Vagina (tissue), 2 donors: ENCODE results near the gene ASPM. TPM values are rescaled to one million over a fixed set of nuclear protein-coding genes. Genes with fewer than 3 reads are reported as not detected.
"Not testable (repeated sequence)": the region's sequence is repeated elsewhere in the genome, so short reads cannot be mapped to it uniquely, and the experiment has no call there.

ENCODE experiments used
- DNase-seq, 2 donors: peaks; one replicate each; pipeline ENCODE4 v3.0.0-alpha.2; 2017; ENCODE audit errors: extremely low spot score in 2 of 2
- H3K27ac ChIP-seq: fragments of 200-600 bp; sonication (generic); one replicate; pipeline ENCODE4 v1.5.1; 2019
- H3K27me3 ChIP-seq: fragments of 200-600 bp; sonication (generic); one replicate; pipeline ENCODE4 v1.5.1; 2019
- H3K36me3 ChIP-seq, 2 donors: fragments of 200-600 bp; sonication (generic); one replicate each; pipeline ENCODE4 v1.5.1; 2017 to 2019
- H3K4me1 ChIP-seq: fragments of 200-600 bp; sonication (generic); one replicate; pipeline ENCODE4 v1.5.1; 2019
- H3K4me3 ChIP-seq, 2 donors: fragments of 200-600 bp; sonication (generic); 1 replicate in 1 of 2; 2 replicates in 1 of 2; pipeline ENCODE4 v1.5.1; 2016 to 2019
- H3K9me3 ChIP-seq: fragments of 200-600 bp; sonication (generic); one replicate; pipeline ENCODE4 v1.5.1; 2019
- CTCF ChIP-seq, 3 experiments: fragments of 450-650 bp in 2 of 3; fragments of 200-600 bp in 1 of 3; sonication (generic) in 1 of 3; IDR thresholded peaks; one replicate each; pipeline ENCODE4 v1.5.1; 2017 to 2019; ENCODE audit warnings: antibody characterized with exemption in 3 of 3, mild to moderate bottlenecking in 2 of 3, moderate library complexity in 2 of 3
- POLR2A ChIP-seq, 2 donors: fragments of 450-650 bp; IDR thresholded peaks; one replicate each; pipeline ENCODE4 v1.6.1; 2017; ENCODE audit warnings: antibody characterized with exemption in 2 of 2, mild to moderate bottlenecking in 2 of 2, moderate library complexity in 2 of 2
- POLR2AphosphoS5 ChIP-seq, 2 donors: sonication (generic); formaldehyde crosslinking; IDR thresholded peaks; one replicate each; pipeline ENCODE4 v1.9.0; 2017; ENCODE audit warnings: antibody characterized with exemption in 2 of 2, mild to moderate bottlenecking in 2 of 2, low read depth in 1 of 2; ENCODE audit not compliant: insufficient read depth in 1 of 2
- intact Hi-C: fragments of 100-400 bp; cut with DNase I; formaldehyde crosslinking; loops from one replicate; pipeline ENCODE4 v1.15.1; 2023
- total RNA-seq: library from RNA; depleted of rRNA; stranded (reverse); fragments of >200 nt; gene quantifications from one replicate; pipeline ENCODE4 v1.2.3, GENCODE V29; 2016

Gene ASPM
- total RNA-seq, 1 donor from 2014 or later, result 4.2 TPM

- H3K27ac ChIP-seq, result no peak overlapping the region
- no peak for TF ChIP-seq POLR2A (IDR thresholded peaks at IDR 0.05)
- TF ChIP-seq POLR2AphosphoS5 (IDR thresholded peaks at IDR 0.05; ENCODE audit: insufficient read depth in 1 of 2, low read depth in 1 of 2), result no peak
- TF ChIP-seq CTCF (IDR thresholded peaks at IDR 0.05), result no peak
- intact Hi-C loops, result no loop called here
- H3K9me3 ChIP-seq, result no peaks in the 10 kb centered on the region
- no peak overlapping the region for H3K4me3 ChIP-seq
- H3K4me1 ChIP-seq, result no peaks in the 10 kb centered on the region
- H3K36me3 ChIP-seq, result no peaks in the 10 kb centered on the region
- no peaks in the 10 kb centered on the region for H3K27me3 ChIP-seq
- no peak for DNase-seq
These were observed 109.6 kb downstream of the ASPM start for GRCh38 chr1:197036861-197037260.

GRCh38 chr1:197034631-197035339 is 111.7 kb downstream of the ASPM start:
- H3K27ac ChIP-seq, H3K9me3 ChIP-seq, DNase-seq, H3K27me3 ChIP-seq, H3K4me3 ChIP-seq, H3K36me3 ChIP-seq, H3K4me1 ChIP-seq, intact Hi-C loops: not testable (repeated sequence)

Other genes starting within 250 kb of the ASPM start
- not detected for gene CFHR2, start 202.9 kb downstream of the ASPM start, total RNA-seq
- not detected for gene CFHR5, start 169.1 kb downstream of the ASPM start, total RNA-seq
- gene F13B, start 79.4 kb downstream of the ASPM start, total RNA-seq, result not detected
- gene ZBTB41, start 54.6 kb upstream of the ASPM start, total RNA-seq, result 8.8 TPM
- not detected for gene CRB1, start 121.6 kb upstream of the ASPM start, total RNA-seq